SK-N-SH (cell line): ENCODE results near the gene TJAP1. TPM values are rescaled to one million over a fixed set of nuclear protein-coding genes. Genes with fewer than 3 reads are reported as not detected.

Source experiments
- CTCF ChIA-PET: fragments of 300-600, 350-600 bp; formaldehyde crosslinking; extraction: SDS; loops from one replicate; lab custom pipeline; 2021; lab: Yijun Ruan, JAX
- POLR2A ChIA-PET: fragments of 350-600 bp; sonication (Branson Sonifier 250); formaldehyde crosslinking; extraction: SDS; loops from one replicate; lab custom pipeline; 2020; ENCODE audit warnings: antibody characterized with exemption, inconsistent platforms; lab: Yijun Ruan, JAX
- DNase-seq: peaks from one replicate; pipeline ENCODE4 v3.0.0; 2012
- H2AFZ ChIP-seq: fragments of 200-600 bp; sonication (generic); 2 replicates; pipeline ENCODE4 v1.8.1; 2016; ENCODE audit warnings: antibody characterized with exemption, mild to moderate bottlenecking, low read depth
- H3F3A ChIP-seq: fragments of 200-600 bp; sonication (generic); replicated peaks from 2 replicates; pipeline ENCODE3; 2016; ENCODE audit warnings: antibody characterized with exemption, mild to moderate bottlenecking; ENCODE audit not compliant: insufficient read depth
- H3K27ac ChIP-seq, 2 experiments: fragments of 200-500 bp in 1 of 2; fragments of 200-600 bp in 1 of 2; sonication (Bioruptor generic) in 1 of 2; sonication (generic), shearing (Covaris generic) in 1 of 2; 2 replicates each; pipeline versions ENCODE4 v1.5.1 to v1.6.1; 2014 to 2016; ENCODE audit warnings: low read depth in 2 of 2, inconsistent platforms in 1 of 2, low read length in 1 of 2, mild to moderate bottlenecking in 1 of 2, mixed read lengths in 1 of 2
- H3K27me3 ChIP-seq: fragments of 200-600 bp; sonication (generic), shearing (Covaris generic); 2 replicates; pipeline ENCODE4 v1.6.1; 2016; ENCODE audit warnings: mixed run types; ENCODE audit not compliant: insufficient read depth
- H3K36me3 ChIP-seq, 2 experiments: fragments of 200-500 bp in 1 of 2; fragments of 200-600 bp in 1 of 2; sonication (Bioruptor generic) in 1 of 2; sonication (generic) in 1 of 2; replicated peaks in 1 of 2; 2 replicates each; pipeline versions ENCODE3 to v1.5.1; 2014 to 2016; ENCODE audit warnings: low read length in 1 of 2, mild to moderate bottlenecking in 1 of 2; ENCODE audit not compliant: insufficient read depth in 2 of 2, control insufficient read depth in 1 of 2
- H3K4me1 ChIP-seq, 2 experiments: fragments of 200-500 bp in 1 of 2; fragments of 200-600 bp in 1 of 2; sonication (Bioruptor generic) in 1 of 2; sonication (generic), shearing (Covaris generic) in 1 of 2; 2 replicates each; pipeline versions ENCODE4 v1.5.1 to v1.6.1; 2014 to 2016; ENCODE audit warnings: low read depth in 1 of 2, low read length in 1 of 2, mixed run types in 1 of 2; ENCODE audit not compliant: insufficient read depth in 2 of 2, control insufficient read depth in 1 of 2
- H3K4me2 ChIP-seq: fragments of 200-600 bp; sonication (generic), shearing (Covaris generic); 2 replicates; pipeline ENCODE4 v1.6.1; 2017; ENCODE audit warnings: mixed run types
- H3K4me3 ChIP-seq, 2 experiments: fragments of 200-500 bp in 1 of 2; fragments of 200-600 bp in 1 of 2; sonication (Bioruptor generic) in 1 of 2; sonication (generic), shearing (Covaris generic) in 1 of 2; 2 replicates each; pipeline versions ENCODE4 v1.5.1 to v1.8.1; 2014 to 2016; ENCODE audit warnings: low read depth in 2 of 2, inconsistent platforms in 1 of 2, low read length in 1 of 2, mild to moderate bottlenecking in 1 of 2, mixed read lengths in 1 of 2, moderate library complexity in 1 of 2
- H3K79me2 ChIP-seq: fragments of 200-600 bp; sonication (generic); 2 replicates; pipeline ENCODE4 v1.8.1; 2017; ENCODE audit warnings: mild to moderate bottlenecking; ENCODE audit not compliant: insufficient read depth
- H3K9ac ChIP-seq: fragments of 200-600 bp; sonication (generic); 2 replicates; pipeline ENCODE4 v1.6.1; 2017; ENCODE audit warnings: mixed run types
- H3K9me2 ChIP-seq: fragments of 200-600 bp; sonication (generic); 2 replicates; pipeline ENCODE4 v1.6.1; 2017; ENCODE audit warnings: mixed run types
- H3K9me3 ChIP-seq: fragments of 200-600 bp; sonication (generic); 2 replicates; pipeline ENCODE4 v1.6.1; 2017; ENCODE audit warnings: mixed run types, mild to moderate bottlenecking, moderate library complexity
- H4K20me1 ChIP-seq: fragments of 200-600 bp; sonication (generic); 2 replicates; pipeline ENCODE4 v1.6.1; 2017; ENCODE audit warnings: mild to moderate bottlenecking, mixed run types; ENCODE audit not compliant: insufficient read depth
- CTCF ChIP-seq: fragments of 200-600 bp; sonication (generic); IDR thresholded peaks from 2 replicates; pipeline ENCODE4 v1.6.1; 2017; ENCODE audit warnings: antibody characterized with exemption, mild to moderate bottlenecking, moderate library complexity
- ELF1 ChIP-seq: IDR thresholded peaks from 2 replicates; pipeline ENCODE4 v1.4.0; 2012
- EZH2phosphoT487 ChIP-seq: fragments of 200-600 bp; sonication (generic); IDR thresholded peaks from 2 replicates; pipeline ENCODE4 v1.6.1; 2017; ENCODE audit warnings: low read depth, mixed run types, mild to moderate bottlenecking, antibody characterized with exemption, moderate library complexity, borderline replicate concordance
- FOSL2 ChIP-seq: IDR thresholded peaks from 2 replicates; pipeline ENCODE4 v1.4.0; 2012; ENCODE audit warnings: low read depth, mild to moderate bottlenecking, moderate library complexity, borderline replicate concordance
- GATA2 ChIP-seq: sonication (generic); formaldehyde crosslinking; IDR thresholded peaks from 2 replicates; pipeline ENCODE4 v1.5.0; 2020; ENCODE audit warnings: mild to moderate bottlenecking, missing genetic modification reagents
- MAX ChIP-seq: IDR thresholded peaks from 2 replicates; pipeline ENCODE4 v1.4.0; 2012; ENCODE audit warnings: low read depth
- NRF1 ChIP-seq: IDR thresholded peaks from 2 replicates; pipeline ENCODE4 v1.6.1; 2012; ENCODE audit warnings: low read depth, mild to moderate bottlenecking, low read length
- POLR2AphosphoS5 ChIP-seq: IDR thresholded peaks from 2 replicates; pipeline ENCODE4 v1.6.1; 2012; ENCODE audit warnings: low read depth, low read length
- RCOR1 ChIP-seq: fragments of 150-350 bp; IDR thresholded peaks from 2 replicates; pipeline ENCODE4 v1.6.1; 2017; ENCODE audit warnings: antibody characterized with exemption, low read length
- RFX5 ChIP-seq: IDR thresholded peaks from 2 replicates; pipeline ENCODE4 v1.6.1; 2012; ENCODE audit warnings: mild to moderate bottlenecking, improper control_type of control experiment, low read length
- SIN3A ChIP-seq: IDR thresholded peaks from 2 replicates; pipeline ENCODE4 v1.6.1; 2012; ENCODE audit warnings: low read depth, mild to moderate bottlenecking, low read length, moderate library complexity, borderline replicate concordance
- SMC3 ChIP-seq: IDR thresholded peaks from 2 replicates; pipeline ENCODE4 v1.6.1; 2012; ENCODE audit warnings: low read depth, low read length, improper control_type of control experiment
- TCF12 ChIP-seq: IDR thresholded peaks from 2 replicates; pipeline ENCODE4 v1.4.0; 2012
- TEAD4 ChIP-seq: IDR thresholded peaks from 2 replicates; pipeline ENCODE4 v1.4.0; 2012; ENCODE audit warnings: mild to moderate bottlenecking, borderline replicate concordance; ENCODE audit not compliant: insufficient read depth
- ZBTB33 ChIP-seq: IDR thresholded peaks from 2 replicates; pipeline ENCODE4 v1.4.0; 2012; ENCODE audit warnings: low read depth, borderline replicate concordance
- whole genome bisulfite sequencing: methylation state at CpG from one replicate; pipeline ENCODE4 v1.1.6; 2017; ENCODE audit warnings: low lambda C conversion rate; 5-methylcytosine and 5-hydroxymethylcytosine counted together
- polyA plus RNA-seq, 3 experiments: library from polyadenylated mRNA; depleted of rRNA; stranded (reverse); fragments of >200 nt; gene quantifications; 2 replicates each; pipeline ENCODE4 v1.2.3, GENCODE V29; 2012
- TF ChIP-seq, protein P1 (sequence below): fragments of 150-350 bp; IDR thresholded peaks from 2 replicates; pipeline ENCODE4 v1.6.1; 2016; ENCODE audit warnings: mild to moderate bottlenecking, low read depth, low read length
- TF ChIP-seq, protein P2 (sequence below): IDR thresholded peaks from 2 replicates; pipeline ENCODE4; 2012
- TF ChIP-seq, protein P3 (sequence below): fragments of 150-350 bp; IDR thresholded peaks from 2 replicates; pipeline ENCODE4 v1.6.1; 2017; ENCODE audit warnings: antibody characterized with exemption, low read length, low read depth, borderline replicate concordance

Gene TJAP1
- polyA plus RNA-seq, 1 of the 3 experiments (the other 2 are of a cell fraction), result 39.5 TPM

DNA sequence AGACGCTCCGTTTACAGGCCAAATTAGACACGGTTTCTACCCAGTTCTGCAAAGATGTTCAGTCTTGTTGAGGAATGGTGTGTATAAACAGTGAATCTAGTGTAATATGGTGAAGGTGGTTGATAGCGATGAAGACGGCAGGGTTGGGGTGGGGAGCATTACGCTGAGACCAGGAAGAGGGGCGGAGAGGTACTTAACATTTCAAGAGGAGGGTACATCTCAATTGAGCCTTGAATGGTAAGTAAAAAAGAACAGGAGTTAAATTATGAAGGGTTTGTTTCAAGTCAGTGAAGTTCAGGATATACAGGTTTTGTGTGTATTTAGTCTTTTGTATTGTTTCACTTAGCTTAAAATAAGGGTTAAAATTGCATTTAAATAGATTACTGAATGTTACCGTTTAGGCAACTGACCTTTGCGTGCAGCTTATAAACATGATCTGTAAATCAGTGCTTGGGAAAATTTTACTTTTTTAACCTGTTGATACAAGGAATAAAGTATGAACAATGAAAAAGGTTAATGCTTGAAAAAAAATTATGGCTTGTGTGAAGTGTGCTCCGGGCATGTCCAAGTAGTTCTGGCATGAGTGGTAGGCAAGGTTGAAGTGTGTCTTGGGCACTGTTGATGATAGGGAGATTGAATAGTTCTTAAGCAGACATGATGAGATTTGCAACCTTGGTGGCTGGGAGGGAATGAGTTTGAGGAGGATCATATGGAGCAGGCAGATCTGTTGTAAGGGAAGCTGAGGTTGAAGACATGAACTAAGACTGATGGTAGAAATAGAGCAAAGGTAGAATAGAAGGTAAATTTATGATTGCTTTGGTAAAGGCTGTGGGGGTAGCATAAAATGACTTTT, 40.4 kb downstream of the TJAP1 start:
- peak overlapping the region; percentile 68 to 83; a peak in 2 of 4 replicates for H3K27ac ChIP-seq
- H3K4me1 ChIP-seq, result peaks cover 13 to 19% of the 10 kb centered on the region in 2 experiments
- peak overlapping the region; percentile 73 for H2AFZ ChIP-seq
- under 1% methylated on average over 10 of the region's 10 CpGs for WGBS
- no peak for DNase-seq
- H3K4me2 ChIP-seq, result peak overlapping the region; percentile 84
- peak overlapping the region; percentile 97 for H3K9ac ChIP-seq
- H3K79me2 ChIP-seq, result peaks cover 64% of the 10 kb centered on the region
- POLR2A ChIA-PET, result interaction anchor here (1.5 kb wide), 2 partner anchors 8 to 15 kb away, joined by 3 to 4 read pairs; partner anchors contain the start of gene LRRC73
- TF ChIP-seq NRF1, result no peak
- no peak for TF ChIP-seq MAX
- TF ChIP-seq TCF12, result no peak
- TF ChIP-seq RCOR1, result no peak
- TF ChIP-seq SIN3A, result no peak
- TF ChIP-seq, protein P1, sequence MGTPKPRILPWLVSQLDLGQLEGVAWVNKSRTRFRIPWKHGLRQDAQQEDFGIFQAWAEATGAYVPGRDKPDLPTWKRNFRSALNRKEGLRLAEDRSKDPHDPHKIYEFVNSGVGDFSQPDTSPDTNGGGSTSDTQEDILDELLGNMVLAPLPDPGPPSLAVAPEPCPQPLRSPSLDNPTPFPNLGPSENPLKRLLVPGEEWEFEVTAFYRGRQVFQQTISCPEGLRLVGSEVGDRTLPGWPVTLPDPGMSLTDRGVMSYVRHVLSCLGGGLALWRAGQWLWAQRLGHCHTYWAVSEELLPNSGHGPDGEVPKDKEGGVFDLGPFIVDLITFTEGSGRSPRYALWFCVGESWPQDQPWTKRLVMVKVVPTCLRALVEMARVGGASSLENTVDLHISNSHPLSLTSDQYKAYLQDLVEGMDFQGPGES, result no peak
- TF ChIP-seq FOSL2, result no peak
- no peak for TF ChIP-seq ELF1
- no peak for TF ChIP-seq RFX5
- TF ChIP-seq TEAD4, result no peak
- no peak for TF ChIP-seq GATA2
- TF ChIP-seq CTCF, result no peak
- no peak for TF ChIP-seq SMC3
- TF ChIP-seq, protein P2, sequence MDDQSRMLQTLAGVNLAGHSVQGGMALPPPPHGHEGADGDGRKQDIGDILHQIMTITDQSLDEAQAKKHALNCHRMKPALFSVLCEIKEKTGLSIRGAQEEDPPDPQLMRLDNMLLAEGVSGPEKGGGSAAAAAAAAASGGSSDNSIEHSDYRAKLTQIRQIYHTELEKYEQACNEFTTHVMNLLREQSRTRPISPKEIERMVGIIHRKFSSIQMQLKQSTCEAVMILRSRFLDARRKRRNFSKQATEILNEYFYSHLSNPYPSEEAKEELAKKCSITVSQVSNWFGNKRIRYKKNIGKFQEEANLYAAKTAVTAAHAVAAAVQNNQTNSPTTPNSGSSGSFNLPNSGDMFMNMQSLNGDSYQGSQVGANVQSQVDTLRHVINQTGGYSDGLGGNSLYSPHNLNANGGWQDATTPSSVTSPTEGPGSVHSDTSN, result no peak
- TF ChIP-seq, protein P3, sequence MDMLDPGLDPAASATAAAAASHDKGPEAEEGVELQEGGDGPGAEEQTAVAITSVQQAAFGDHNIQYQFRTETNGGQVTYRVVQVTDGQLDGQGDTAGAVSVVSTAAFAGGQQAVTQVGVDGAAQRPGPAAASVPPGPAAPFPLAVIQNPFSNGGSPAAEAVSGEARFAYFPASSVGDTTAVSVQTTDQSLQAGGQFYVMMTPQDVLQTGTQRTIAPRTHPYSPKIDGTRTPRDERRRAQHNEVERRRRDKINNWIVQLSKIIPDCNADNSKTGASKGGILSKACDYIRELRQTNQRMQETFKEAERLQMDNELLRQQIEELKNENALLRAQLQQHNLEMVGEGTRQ, result no peak
- no peak for TF ChIP-seq ZBTB33
- no peak for TF ChIP-seq EZH2phosphoT487
- TF ChIP-seq POLR2AphosphoS5, result no peak
- 0 out of 2 replicates have a peak, but pooled peaks cover 10% of the 10 kb centered on the region for H4K20me1 ChIP-seq
- H3K9me3 ChIP-seq, result no peaks in the 10 kb centered on the region
- no peaks in the 10 kb centered on the region for H3K27me3 ChIP-seq
- H3F3A ChIP-seq, result peaks cover 6% of the 10 kb centered on the region
- peaks cover 56 to 61% of the 10 kb centered on the region in 2 experiments for H3K36me3 ChIP-seq
- H3K9me2 ChIP-seq, result no peaks in the 10 kb centered on the region
- CTCF ChIA-PET, result interaction anchor here (0.7 to 3.1 kb wide), 4 partner anchors 10 to 12 kb away, joined by 3 to 21 read pairs (median 8); no protein-coding TSS in a partner anchor
- H3K4me3 ChIP-seq, result peak overlapping the region; percentile 86 to 100
